HFF-Myc (cell line): Measurements from ENCODE around the gene NT5DC3.

ENCODE experiments used
- DNase-seq: peaks from one replicate; pipeline ENCODE4 v3.0.0-alpha.2; 2011; ENCODE audit warnings: low read depth; ENCODE audit errors: extremely low read depth
- H3K4me3 ChIP-seq: replicated peaks from 2 replicates; pipeline ENCODE4 v1.5.1; 2011; ENCODE audit warnings: low read depth, mild to moderate bottlenecking, control low read depth, low read length
- CTCF ChIP-seq: IDR thresholded peaks from 2 replicates; pipeline ENCODE4 v1.5.1; 2012; ENCODE audit warnings: mild to moderate bottlenecking, low read depth, low read length, control low read depth; ENCODE audit errors: missing control alignments

Gene NT5DC3

GRCh38 chr12:103848917-103849491 is 8.0 kb upstream of the NT5DC3 start:
- DNase-seq: no peak
- no peak overlapping the region for H3K4me3 ChIP-seq
- TF ChIP-seq CTCF: no peak

- TF ChIP-seq CTCF: no peak
- H3K4me3 ChIP-seq: no peak overlapping the region
- no peak for DNase-seq
Observed at GRCh38 chr12:103848143-103848542, 7.1 kb upstream of the NT5DC3 start.

GRCh38 chr12:103846415-103846814 is 5.4 kb upstream of the NT5DC3 start:
- no peak for DNase-seq
- no peak for TF ChIP-seq CTCF
- H3K4me3 ChIP-seq: no peak overlapping the region

- no peak for TF ChIP-seq CTCF
- no peak overlapping the region for H3K4me3 ChIP-seq
- no peak for DNase-seq
Observed at GRCh38 chr12:103844305-103844704, 3.3 kb upstream of the NT5DC3 start.

- no peak for TF ChIP-seq CTCF
- DNase-seq: peak; percentile 86
- H3K4me3 ChIP-seq: peak overlapping the region; percentile 92
Observed at GRCh38 chr12:103841690-103842584, 903 bp upstream of the NT5DC3 start.

GRCh38 chr12:103840462-103840875 is 565 bp downstream of the NT5DC3 start:
- no peak for TF ChIP-seq CTCF
- peak overlapping the region; percentile 92 for H3K4me3 ChIP-seq
- no peak for DNase-seq
